GDM1 (cell line): ENCODE data around the gene EGLN2.
"Not testable (repeated sequence)": the region's sequence is repeated elsewhere in the genome, so short reads cannot be mapped to it uniquely, and the experiment has no call there.

Source experiments
- DNase-seq: peaks from one replicate; lab custom pipeline; 2025; lab: John Stamatoyannopoulos, UW

EGLN2 gene

GRCh38 chr19:40798683-40799557, at the start of gene EGLN2:
EGLN2 (plus strand) TSS chr19:40799191; CDS start chr19:40800573, 1,382 bp downstream.
- peak; percentile 99 for DNase-seq

DNA sequence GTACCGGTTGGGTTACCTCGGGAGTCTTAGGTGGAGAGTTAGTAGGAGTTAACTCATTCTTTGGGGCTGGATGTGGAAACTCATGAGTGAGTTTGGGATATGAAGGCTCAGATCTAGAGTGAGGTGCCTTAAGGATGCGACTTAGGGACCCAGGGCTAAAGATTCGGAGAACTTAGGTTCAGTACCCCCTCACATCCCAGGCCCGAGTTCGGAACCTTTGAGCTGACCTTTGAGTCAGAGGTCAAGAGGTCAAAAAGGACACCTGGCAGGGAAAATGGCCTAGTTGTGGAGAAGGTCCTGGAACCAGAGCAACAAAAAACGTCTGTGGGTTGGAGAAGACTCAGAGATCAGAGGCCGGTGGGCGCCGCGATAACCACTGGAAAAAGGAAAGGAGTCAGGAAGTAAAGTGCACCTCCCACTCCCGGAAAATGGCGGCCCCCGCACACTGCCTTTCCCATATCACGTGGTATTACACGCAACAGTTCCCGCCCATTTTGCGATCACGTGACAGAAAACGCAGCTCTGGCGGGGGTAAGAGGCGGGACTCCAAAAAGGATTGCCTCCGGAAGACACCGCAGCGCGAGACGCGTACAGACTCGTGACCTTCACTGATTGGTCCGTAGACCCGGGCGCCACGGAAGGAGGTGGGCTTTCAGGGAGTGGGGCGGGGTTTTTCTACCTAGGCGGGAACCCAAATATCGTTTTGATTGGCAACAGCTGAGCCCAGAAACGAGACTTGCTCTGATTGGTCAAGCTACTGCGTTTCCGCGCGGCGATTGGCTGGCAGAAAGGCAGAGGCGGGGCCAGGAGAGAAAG, 48.7 kb upstream of the EGLN2 start, which contains the start of gene ACTMAP:
TSS of gene ACTMAP (minus strand) at position 420 of the 816 bp plus-strand sequence. CDS start 674 bp downstream, outside the sequence.
- peak; percentile 100 for DNase-seq

GRCh38 chr19:40750874-40751537, 48.0 kb upstream of the EGLN2 start, which contains the start of gene SNRPA:
SNRPA (plus strand) TSS chr19:40751203; CDS start chr19:40751409, 206 bp downstream.
- peak; percentile 92 for DNase-seq

DNA sequence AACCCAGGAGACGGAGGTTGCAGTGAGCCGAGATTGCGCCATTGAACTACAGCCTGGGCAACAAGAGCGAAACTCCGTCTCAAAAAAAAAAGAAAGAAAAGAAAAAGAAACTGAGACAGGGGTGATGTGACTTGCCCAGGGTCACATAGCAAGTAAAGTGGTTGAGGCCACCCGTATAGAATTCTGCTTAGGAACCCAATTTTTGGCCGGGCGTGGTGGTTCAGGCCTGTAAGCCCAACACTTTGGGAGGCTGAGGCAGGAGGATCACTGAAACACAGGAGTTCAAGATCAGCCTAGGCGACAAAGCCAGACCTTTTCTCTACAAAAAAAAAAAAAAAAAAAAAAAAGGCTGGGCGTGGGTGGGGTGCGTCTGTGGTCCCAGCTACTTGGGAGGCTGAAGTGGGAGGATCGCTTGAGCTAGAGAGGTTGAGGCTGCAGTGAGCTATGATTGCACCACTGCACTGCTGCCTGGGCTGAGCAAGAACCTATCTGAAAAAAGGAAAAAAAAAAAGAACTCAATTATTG, 46.7 kb upstream of the EGLN2 start:
- no peak for DNase-seq

DNA sequence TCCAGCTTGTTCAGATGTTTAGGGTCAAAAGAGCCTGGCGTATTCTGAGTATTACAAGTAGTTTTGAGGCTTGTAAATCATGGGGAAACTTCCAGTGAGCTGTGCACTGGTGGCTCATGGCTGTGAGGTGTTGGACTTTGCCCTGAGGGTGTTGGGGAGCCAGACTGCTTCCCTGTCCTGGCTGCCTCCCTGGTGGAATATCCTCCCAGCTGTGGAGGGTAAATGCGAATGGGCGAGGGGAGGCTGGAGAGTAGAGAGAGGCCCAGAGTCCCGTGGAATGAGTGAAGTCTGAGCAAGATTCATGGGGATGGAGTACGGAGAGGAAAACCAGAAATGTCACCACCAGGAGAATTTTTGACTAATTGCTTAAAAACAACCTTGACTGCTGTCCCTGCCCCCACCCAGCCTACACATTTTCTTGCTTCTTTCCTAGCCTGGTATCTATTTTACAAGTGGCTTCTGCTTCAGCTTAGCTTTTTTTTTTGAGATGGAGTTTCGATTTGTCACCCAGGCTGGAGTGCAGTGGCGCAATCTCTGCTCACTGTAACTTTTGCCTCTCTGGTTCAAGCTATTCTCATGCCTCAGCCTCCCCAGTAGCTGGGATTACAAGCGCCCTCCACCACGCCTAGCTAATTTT, 44.3 kb upstream of the EGLN2 start:
- no peak for DNase-seq

DNA sequence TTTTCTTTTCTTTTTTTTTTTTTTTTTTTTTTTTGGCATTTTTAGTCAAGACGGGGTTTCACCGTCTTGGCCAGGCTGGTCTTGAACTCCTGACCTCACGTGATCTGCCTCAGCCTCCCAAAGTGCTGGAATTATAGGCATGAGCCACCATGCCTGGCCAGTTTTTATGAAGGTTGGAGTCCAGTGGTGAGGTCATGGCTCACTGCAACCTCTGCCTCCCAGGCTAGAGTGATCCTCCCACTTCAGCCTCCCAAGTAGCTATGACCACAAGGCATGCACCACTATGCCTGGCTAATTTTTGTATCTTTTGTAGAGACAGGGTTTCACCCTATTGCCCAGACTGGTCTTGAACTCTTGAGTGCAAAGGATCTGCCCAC, 43.8 kb upstream of the EGLN2 start:
- DNase-seq: no peak

- DNase-seq: no peak
Measured at GRCh38 chr19:40755791-40756190, 43.2 kb upstream of the EGLN2 start.

GRCh38 chr19:40756502-40757110, 42.4 kb upstream of the EGLN2 start:
- no peak for DNase-seq

DNA sequence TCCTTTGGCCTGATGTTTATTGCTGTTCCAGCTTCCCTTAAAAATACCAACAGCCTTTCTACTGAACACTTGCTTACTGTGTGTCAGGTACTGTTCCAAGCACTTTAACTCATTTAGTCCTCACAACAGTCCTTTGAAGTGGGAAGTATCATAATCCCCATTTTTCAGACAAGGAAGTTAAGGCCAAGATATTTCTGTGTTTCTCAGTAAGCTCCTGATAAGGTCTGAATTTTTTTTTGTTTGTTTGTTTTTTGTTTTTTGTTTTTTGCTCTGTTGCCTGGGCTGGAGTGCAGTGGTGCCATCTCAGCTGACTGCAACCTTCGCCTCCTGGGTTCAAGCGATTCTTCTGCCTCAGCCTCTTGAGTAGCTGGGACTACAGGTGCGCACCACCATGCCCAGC, 40.5 kb upstream of the EGLN2 start:
- no peak for DNase-seq

DNA sequence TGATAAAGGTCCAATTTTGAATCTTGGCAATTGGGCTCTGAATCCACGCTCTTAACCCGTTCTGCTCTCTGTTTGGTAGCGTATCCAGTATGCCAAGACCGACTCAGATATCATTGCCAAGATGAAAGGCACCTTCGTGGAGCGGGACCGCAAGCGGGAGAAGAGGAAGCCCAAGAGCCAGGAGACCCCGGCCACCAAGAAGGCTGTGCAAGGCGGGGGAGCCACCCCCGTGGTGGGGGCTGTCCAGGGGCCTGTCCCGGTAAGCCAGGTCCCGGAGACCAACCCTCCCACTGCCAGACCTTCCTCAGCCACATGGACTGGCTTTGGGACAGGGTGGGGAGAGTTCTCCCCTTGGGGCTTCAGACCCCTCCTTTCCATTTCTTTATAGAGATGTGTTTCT, 39.6 kb upstream of the EGLN2 start:
- DNase-seq: no peak

DNA sequence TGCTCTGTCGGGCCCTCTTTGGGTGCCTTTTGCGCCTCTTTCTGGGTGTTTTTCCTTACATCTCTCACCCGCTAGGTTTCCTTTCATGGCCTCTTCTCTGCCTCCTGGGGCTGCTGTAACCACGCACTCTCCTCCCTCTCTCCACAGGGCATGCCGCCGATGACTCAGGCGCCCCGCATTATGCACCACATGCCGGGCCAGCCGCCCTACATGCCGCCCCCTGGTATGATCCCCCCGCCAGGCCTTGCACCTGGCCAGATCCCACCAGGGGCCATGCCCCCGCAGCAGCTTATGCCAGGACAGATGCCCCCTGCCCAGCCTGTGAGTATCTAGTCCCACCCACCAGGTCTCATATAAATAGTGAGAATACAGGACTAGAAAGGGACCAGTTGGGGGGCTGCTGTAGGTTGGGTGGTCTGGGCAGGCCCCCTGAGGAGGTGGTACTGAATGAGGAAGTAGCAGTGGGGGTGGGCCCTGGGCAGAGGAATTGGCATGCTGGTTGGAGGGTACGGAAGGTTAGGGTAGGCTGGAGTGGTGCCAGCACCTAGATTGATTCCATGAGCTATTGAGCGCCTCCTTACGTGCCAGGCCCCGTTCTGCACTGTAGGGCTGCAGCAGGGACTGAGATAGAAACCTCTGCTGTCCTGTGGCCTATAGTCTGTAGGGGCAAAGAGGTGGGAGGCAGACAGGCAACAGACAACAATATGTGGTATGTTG, 36.1 kb upstream of the EGLN2 start:
- DNase-seq: no peak

DNA sequence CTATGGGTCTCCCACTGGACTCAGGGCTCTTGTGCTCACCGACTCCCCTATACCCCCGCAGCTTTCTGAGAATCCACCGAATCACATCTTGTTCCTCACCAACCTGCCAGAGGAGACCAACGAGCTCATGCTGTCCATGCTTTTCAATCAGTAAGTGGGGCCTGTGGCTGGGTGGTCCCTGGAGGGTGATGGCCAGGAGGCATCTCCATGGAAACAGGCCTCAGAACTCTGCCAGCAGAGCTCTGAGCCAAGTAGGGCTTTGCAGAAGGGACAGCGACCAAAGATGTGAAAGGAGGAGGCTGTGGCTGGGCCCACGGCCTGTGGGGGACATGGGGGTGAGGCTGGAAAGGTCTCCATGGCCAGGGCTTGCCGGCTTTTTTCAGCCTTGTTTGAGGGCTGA, 35.5 kb upstream of the EGLN2 start:
- no peak for DNase-seq

DNA sequence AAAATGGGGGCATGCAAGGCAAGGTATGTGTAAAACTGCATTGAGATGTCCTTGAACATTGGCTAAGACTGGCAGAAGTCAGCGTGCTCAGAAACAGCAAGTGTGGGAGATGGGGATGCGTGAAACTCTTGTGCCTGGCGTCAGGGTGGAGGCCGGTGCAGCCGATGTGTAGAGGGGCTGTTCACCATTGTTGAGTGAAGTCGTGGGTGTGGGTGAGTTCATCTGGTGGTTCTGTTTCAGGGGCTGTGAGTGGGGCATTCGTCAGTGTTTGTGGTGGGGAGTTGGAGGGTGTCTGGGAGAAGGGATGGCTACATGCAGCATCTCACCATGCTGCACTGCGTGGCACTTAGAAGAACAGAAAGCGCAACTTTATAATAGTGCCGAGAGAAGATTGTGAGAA, 35.0 kb upstream of the EGLN2 start:
- DNase-seq: no peak

- not testable (repeated sequence) for DNase-seq
Measured at GRCh38 chr19:40766385-40766784, 32.6 kb upstream of the EGLN2 start.

GRCh38 chr19:40768869-40769268, 30.1 kb upstream of the EGLN2 start:
- no peak for DNase-seq

DNA sequence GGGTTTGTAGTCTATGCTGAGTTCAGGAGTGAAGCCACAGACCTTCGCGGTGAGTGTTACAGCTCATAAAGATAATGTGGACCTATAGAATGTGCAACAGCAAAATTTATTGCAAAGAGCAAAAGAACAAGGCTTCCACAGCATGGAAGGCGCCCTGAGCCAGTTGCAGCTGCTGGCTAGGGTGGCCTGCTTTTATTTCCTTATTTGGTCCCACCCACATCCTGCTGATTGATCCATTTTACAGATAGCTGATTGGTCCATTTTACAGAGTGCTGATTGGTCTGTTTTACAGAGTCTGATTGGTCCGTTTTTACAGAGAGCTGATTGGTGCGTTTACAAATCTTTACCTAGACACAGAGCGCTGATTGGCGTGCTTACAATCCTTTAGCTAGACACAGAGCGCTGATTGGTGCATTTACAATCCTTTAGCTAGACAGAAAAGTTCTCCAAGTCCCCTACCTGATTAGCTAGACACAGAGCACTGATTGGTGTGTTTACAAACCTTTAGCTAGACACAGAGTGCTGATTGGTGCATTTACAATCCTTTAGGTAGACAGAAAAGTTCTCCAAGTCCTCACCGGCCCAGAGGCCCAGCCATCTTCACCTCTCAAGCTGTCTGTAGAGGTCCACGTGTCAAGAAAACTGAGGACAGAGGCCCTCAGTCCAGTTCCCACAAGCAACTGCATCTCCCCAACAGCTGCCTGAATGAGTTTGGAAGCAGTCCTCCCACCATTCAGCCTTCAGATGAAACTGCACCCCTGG, 27.7 kb upstream of the EGLN2 start:
- not testable (repeated sequence) for DNase-seq

- DNase-seq: no peak
Measured at GRCh38 chr19:40774916-40775631, 23.9 kb upstream of the EGLN2 start, which contains the start of gene MIA. MIA (plus strand) TSS chr19:40775521; CDS start chr19:40775543, 22 bp downstream.

DNA sequence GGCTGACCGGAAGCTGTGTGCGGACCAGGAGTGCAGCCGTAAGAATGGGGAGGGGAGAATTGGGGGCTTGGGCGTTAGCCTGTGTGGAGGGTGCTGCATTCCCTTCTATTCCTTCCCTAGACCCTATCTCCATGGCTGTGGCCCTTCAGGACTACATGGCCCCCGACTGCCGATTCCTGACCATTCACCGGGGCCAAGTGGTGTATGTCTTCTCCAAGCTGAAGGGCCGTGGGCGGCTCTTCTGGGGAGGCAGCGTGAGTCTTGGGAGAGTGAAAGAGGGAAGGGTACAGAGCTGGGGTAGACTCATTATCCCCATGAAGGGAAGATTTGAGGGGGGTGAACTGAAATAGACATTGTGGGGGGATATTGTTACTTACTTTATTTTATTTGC, 23.4 kb upstream of the EGLN2 start:
- DNase-seq: no peak

DNA sequence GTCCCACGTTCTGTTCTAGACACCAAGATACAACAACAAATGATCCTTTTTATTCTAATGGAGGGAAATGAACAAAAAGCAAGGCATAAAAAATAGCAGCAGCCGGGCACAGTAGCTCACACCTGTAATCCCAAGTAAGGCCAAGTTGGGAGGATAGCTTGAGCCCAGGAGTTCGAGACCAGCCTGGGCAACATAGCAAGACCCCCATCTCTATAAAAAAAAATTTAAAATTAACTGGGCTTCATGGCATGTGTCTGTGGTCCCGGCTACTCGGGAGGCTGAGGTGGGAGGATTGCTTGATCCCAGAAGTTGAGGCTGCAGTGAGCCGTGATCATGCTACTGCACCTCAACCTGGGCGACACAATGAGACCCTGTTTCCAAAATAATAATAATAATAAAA, 22.6 kb upstream of the EGLN2 start:
- no peak for DNase-seq
